COLO668 (cell line): ENCODE measurements around the gene NFKBIA.
"Not testable (repeated sequence)": the region's sequence is repeated elsewhere in the genome, so short reads cannot be mapped to it uniquely, and the experiment has no call there.

Source experiments
- DNase-seq: peaks from one replicate; lab custom pipeline; 2025; ENCODE audit not compliant: unreplicated experiment; lab: John Stamatoyannopoulos, UW

The NFKBIA gene

DNA sequence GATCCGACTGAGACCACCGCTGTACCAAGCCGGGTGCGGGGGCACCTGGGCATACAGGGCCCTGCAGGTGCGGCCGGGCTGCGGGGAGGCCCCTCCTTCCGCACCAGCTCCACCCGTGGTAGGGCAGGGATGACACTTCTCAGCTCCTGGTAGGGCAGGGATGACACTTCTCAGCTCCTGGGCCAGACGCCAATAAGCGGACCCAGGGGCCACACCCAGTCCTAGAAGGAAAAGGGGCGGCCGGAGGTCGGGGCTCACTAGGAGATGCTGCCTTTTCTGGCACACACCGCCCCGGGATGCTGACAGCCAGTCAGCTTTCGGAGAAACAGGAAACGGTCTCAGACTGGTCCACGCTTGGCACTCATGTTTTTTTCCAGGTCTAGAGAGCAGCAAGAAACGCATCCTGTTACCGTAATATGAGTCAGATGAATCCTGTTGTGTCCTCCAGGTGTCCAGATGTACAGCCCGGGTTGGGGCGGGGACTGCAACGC lies 34.8 kb downstream of the NFKBIA start:
- DNase-seq: peak; percentile 84

DNA sequence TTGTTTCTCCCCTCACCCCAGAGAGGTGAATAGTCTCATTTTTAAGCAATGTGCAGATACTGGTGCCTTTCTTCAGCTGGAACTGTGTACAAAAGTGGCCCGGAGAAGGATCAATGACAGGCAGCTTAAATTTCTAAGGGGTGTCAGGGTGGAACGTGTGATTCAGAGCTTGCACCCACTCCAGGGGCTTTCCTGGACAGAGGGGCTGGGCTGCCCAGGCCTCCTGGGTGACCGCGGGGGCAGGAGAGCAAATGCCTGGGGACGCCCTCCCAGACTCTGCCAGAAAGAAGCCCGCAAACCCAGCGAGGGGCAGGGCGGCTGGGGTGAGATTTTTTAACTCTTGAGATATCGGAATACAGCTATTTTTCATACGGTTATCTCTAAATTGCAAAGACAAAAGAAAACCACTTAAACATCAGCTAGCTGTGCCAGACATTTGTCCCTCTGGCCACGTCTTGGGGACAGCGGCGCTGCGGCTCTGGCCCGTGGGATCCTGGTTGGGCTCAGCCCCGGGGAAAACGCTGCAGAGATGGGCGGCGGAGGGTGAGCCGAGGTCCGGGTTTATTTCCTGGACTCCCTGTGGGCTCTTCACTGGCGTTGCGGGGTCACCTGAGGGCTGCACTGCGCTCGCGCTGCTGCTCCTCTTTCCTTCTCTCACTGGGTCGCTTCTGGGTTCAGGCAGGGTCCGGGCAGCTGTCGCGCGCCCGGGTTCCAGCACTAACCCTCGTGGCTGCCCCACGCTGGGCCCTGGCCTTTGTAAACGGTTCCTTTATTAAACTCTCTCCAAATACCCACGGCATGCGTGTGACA lies 35.8 kb downstream of the NFKBIA start:
- DNase-seq: no peak

DNA sequence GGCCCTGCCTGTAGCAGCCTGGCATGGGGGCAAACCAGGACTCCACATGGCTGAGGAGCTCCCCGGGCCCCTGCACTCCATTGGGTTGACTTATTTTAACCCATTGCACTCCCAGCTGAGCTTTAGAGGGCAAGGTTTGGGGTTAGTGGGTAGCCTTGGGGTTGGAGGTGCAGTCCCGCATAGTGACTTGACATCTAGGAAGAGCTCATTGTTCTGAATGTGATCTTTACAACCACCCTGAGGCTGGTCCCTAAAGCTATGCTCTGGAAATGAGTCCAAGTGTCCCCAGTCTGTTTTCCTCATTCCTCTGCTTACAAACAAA lies 36.4 kb downstream of the NFKBIA start:
- DNase-seq: no peak

GRCh38 chr14:35367056-35367372 lies 37.5 kb downstream of the NFKBIA start:
- DNase-seq: no peak

- DNase-seq: no peak
These were observed 38.0 kb downstream of the NFKBIA start for GRCh38 chr14:35366521-35366976.

DNA sequence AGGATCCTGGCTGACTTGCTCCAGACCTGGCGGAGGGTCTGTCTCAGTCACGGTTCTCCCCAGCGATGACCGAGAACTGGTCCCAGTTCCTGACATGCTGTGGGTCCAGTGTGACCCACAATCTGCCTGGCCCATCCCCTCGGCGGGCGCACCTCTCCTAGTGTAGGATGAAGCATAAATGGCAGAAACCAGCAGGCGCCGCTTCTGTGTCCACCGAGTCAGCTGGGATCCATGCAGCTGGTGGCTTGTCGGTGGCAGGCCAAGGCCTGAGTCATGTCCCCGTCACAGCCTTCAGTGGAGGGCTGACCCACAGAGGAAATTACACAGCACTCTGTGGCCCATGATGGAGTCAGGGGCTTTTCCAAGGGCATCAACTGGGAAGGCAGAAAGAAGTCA lies 38.5 kb downstream of the NFKBIA start:
- DNase-seq: no peak

- DNase-seq: no peak
These were observed 39.2 kb downstream of the NFKBIA start for GRCh38 chr14:35365130-35366055.

DNA sequence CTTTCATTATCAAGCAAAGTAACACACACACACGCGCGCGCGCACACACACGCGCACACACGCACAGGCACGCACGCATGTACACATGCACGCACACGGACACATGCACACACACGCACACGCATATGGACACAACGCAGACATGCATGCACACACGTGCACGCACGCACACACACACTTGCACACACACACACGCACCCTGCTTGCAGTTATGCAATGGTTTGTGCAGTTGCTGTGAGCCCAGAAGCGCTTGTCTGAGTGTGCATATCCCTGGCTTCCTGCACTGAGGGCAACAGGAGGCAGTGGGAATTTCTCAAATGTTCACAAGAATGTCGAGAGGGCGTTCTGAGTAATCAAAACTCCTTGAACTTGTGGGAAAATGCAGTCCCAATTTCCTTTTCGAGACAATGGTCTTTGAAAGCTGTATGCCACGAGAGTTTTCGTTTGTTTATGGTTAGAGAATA lies 41.6 kb downstream of the NFKBIA start:
- DNase-seq: no peak

- no peak for DNase-seq
These were observed 42.1 kb downstream of the NFKBIA start for GRCh38 chr14:35362450-35362849.

- no peak for DNase-seq
These were observed 43.4 kb downstream of the NFKBIA start for GRCh38 chr14:35361141-35361480.

GRCh38 chr14:35359655-35360054 lies 44.9 kb downstream of the NFKBIA start:
- DNase-seq: not testable (repeated sequence)

DNA sequence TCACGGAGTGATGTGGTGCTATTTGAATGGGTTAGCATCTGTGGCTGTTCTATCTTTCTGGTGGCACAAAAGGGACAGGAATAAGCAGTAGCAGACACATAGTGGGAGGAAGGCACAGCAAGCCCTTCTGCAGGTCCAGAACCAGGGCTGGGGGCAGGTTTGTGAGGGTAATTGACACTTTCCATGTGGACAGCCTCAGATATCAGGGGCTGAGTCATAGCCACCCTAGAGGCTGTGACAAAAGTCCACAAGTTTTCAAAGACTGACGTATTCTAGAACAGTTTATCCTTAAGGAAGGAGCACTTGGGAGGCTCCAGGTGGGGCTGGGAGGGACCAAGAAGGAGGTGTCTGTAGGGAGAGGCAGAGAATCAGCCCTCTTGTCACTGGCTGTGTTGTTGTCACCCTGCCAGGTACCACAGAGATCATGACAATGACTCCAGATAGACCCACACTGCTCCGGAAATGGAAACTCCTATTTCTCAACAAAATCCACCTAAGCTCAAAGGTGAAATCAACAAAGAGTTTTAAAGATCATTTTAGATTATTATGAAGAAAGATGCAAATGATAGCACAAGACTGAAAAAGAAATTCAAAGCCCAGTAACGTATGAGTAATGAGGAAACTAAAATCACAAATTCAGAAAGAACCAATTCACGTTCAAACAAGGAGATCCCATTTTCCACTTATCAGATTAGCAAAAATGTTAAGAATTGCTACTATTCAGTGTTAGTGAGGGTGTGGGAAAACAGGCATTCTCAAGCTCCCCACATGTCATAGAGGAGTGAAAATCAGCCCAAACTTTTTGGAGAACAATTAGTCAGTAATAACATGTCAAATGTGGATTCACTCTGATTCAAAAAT lies 48.3 kb downstream of the NFKBIA start:
- DNase-seq: no peak

DNA sequence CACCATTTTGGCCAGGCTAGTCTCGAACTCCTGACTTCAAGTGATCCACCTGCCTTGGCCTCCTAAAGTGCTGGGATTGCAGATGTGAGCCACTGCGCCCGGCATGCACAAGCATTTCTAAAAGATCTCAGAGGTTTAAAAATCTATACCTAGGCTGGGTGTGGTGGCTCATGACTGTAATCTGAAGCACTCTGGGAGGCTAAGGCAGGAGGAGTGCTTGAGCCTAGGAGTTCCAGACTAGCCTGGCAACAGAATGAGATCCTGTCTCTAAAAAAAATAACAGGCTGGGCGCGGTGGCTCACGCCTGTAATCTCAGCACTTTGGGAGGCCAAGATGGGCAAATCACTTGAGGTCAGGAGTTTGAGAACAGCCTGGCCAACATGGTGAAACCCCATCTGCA lies 49.3 kb downstream of the NFKBIA start:
- not testable (repeated sequence) for DNase-seq

DNA sequence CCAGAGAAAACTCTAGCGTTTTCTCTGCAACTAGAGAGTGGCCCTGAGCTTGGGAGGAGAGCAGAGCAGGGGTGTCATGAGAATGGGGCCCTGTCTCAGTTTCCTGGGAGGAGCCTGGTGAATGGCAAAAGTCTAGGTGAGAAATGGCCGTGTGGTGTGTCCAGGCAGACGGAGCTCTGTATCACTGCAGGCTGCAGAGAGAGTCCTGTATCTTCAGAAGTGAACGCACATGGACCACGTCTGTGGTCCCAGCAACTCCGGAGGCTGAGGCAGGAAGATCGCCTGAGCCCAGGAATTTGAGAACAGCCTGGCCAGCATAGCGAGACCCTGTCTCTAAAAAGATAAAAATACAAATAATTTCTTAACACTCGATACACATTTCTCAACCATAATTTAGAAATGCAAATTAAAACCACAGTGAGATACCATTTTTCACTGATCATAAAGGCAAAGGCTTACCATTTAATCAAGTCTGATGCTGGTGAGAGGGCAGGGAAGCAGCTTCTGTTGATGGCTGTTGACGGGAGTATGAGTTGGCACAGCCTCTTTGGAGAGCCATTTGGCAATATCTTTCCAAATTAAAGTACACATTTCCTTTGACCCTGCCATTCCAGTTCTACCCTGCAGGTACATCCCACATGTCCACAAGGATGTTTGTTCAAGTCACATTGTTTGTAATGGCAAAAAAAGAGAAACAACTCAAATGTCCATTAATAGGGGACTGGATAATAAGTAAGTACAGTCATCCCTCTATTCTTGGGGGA lies 51.0 kb downstream of the NFKBIA start:
- no peak for DNase-seq

GRCh38 chr14:35352274-35353233 lies 52.0 kb downstream of the NFKBIA start:
- no peak for DNase-seq

GRCh38 chr14:35351897-35352273 lies 52.7 kb downstream of the NFKBIA start:
- no peak for DNase-seq
